Measurements from ENCODE around the gene PTTG2. TPM values are rescaled to one million over a fixed set of nuclear protein-coding genes. Genes with fewer than 3 reads are reported as not detected.
A peak's percentile ranks its signal among the peaks of the same experiment; 100 is the strongest.

Gene PTTG2
- polyA plus RNA-seq, 6 donors from 2014 or later: 0.51 to 1.4 (median 0.84) TPM; not detected in 2

DNA sequence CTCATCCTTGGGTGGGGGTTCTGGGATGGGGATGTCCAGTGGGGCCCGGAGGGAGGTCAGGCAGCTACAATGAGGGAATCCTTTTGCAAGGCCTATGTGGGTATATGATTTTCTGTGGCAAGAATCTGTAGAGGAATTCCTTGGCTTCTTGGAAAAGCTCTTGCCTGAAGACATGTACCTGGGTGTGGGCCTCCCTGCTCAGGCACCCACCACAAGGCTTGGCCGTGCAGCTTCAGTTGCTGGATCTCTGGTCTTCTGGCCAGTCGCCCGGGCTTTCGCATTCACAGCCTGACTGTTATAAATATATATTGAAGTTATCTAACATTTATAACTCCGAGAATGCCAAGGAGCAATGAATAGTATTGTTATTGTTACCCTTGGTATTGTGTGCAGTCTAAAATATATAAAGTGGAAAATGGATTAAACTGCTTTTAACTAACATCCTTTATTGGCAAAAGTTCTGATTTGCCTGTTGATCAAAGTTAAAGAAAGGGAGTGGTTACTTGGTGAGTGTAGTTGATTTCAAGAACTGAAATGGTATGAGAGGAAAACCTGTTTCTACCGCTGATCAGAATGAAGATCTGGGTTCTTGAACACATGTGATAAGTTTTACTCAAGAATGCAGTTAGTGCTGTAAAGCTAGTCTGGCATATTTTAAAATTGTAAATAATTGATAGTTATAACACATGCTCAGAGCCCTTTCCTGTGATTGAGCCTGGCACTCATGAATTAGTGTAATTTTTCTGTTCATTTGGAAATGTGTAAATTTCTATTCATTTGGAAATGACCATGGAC is 36.0 kb downstream of the PTTG2 start:
- ATAC-seq (ENCODE audit: low read depth in 2 of 2): no peak
- DNase-seq: no peak
- peak overlapping the region in 2 of 8 donors; percentile 44 to 62 for H3K4me3 Mint-ChIP-seq
- H3K27ac Mint-ChIP-seq: peak overlapping the region in 5 of 6 donors; percentile 57 to 91 (median 76)
- no peaks in the 10 kb centered on the region for H3K27me3 Mint-ChIP-seq
- peaks cover 46 to 82% (median 71%) of the 10 kb centered on the region in 3 donors for H3K4me1 Mint-ChIP-seq
- H3K9me3 Mint-ChIP-seq: peaks cover 0 to 6% (median 2%) of the 10 kb centered on the region in 7 donors
- H3K36me3 Mint-ChIP-seq: peaks cover 0 to 18% of the 10 kb centered on the region in 2 donors

DNA sequence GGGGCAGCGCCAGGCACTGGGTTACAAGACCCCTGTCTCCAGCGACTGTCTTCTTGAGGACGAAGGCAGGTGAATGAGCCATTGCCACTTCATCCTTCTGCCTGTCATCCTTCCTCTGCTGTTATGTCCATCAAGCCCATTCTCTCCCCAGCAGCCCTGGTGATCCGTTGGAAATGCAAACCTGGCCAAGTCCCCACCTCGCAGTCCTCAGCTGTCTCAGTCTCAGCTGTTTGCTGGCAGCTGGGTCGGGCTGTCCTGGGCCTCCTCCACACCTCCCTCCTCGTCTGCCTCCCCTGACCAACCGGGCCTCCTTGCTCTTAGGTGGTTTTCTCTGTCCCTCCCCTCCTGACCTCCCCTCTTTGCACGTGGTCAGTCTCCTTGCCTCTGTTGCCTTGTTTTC is 38.0 kb downstream of the PTTG2 start:
- ATAC-seq (ENCODE audit: low read depth in 2 of 2) (no peak), DNase-seq (no peak)
- Mint-ChIP-seq H3K27me3 (no peaks in the 10 kb centered on the region), H3K27ac (peak overlapping the region in 3 of 6 donors; percentile 26 to 91 (median 82)), H3K4me3 (peak overlapping the region in 1 of 8 donors; percentile 9), H3K36me3 (peaks cover 0 to 9% of the 10 kb centered on the region in 2 donors), H3K4me1 (peaks cover 50 to 82% (median 65%) of the 10 kb centered on the region in 3 donors), H3K9me3 (no peaks in the 10 kb centered on the region)

DNA sequence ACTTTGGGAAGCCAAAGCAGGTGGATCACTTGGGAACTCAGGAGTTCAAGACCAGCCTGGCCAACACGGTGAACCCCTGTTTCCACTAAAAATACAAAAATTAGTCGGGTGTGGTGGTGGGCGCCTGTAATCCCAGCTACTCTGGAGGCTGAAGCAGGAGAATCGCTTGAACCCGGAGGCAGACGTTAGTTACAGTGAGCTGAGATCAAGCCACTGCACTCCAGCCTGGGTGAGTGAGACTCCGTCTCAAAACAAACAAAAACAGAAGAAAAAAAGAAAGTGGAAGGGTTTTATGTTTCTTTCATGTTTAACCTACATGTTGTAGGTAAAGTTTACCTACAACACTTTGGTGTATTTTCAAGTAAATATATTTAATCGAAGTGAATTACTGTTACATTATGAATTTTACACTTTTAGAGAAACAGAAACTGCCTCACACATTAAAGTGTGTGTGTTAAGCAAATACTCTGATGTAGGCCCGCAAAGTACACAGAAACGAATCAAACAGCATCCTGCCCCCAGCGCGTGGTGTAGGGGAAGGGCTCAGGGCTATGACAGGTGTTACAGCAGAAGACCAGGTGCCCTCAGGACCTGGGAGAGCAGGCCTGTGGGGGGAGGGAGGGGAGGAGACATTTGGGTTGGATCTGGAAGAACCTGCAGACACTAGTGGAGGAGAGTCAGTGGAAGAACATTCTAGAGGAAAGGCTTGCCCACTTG is 39.0 kb downstream of the PTTG2 start:
- Mint-ChIP-seq H3K27me3 (no peaks in the 10 kb centered on the region), H3K9me3 (no peaks in the 10 kb centered on the region), H3K4me1 (peaks cover 55 to 83% (median 68%) of the 10 kb centered on the region in 3 donors), H3K36me3 (peaks cover 0 to 9% of the 10 kb centered on the region in 2 donors), H3K4me3 (peak overlapping the region in 1 of 8 donors; percentile 53), H3K27ac (peak overlapping the region in 2 of 6 donors; percentile 37 to 76)
- no peak for ATAC-seq (ENCODE audit: low read depth in 2 of 2)
- no peak for DNase-seq

DNA sequence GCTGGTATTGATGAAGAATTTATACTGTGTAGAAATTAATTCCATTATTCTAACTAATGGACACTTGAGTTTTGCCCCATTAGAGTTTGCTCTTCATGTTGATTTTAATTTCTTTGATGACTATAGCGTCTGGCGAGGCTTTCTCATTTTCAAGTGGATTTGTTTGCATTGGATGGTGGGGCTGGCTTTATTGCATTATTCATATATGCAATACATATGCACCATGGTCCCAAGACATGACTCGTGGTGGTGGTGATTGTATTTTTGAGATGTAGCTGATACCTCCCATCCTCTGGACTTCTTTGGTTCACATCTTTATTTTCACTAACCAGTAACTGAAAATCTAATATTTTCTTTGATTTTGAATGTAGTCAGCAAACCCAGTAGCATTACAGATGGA is 39.8 kb downstream of the PTTG2 start:
- no peak for DNase-seq
- H3K4me1 Mint-ChIP-seq: peaks cover 55 to 83% (median 68%) of the 10 kb centered on the region in 3 donors
- H3K27ac Mint-ChIP-seq: no peak overlapping the region
- peaks cover 0 to 9% of the 10 kb centered on the region in 2 donors for H3K36me3 Mint-ChIP-seq
- ATAC-seq (ENCODE audit: low read depth in 2 of 2): no peak
- no peaks in the 10 kb centered on the region for H3K27me3 Mint-ChIP-seq
- H3K9me3 Mint-ChIP-seq: no peaks in the 10 kb centered on the region
- no peak overlapping the region for H3K4me3 Mint-ChIP-seq

DNA sequence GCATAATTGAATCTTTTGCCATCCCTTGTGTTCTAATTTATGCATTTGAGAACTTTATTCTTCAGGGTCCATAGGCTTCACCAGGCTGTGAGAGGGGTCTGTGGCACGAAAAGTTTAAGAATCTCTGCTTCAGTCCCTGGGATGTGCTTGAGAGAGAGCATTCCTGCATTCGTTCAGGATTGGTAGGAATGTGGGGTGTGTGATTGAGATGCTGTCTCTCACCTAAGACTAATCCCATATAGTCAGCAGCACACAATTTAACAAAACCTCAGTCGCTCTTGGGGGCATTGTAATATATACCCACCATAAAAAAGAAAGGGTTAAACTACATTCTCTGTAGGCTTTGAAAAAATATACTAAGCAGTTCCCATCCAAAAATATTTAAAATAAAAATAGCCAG is 41.7 kb downstream of the PTTG2 start:
- DNase-seq (no peak), ATAC-seq (ENCODE audit: low read depth in 2 of 2) (no peak)
- H3K4me1 Mint-ChIP-seq: peaks cover 57 to 80% (median 65%) of the 10 kb centered on the region in 3 donors
- H3K9me3 Mint-ChIP-seq: no peaks in the 10 kb centered on the region
- peaks cover 0 to 15% of the 10 kb centered on the region in 2 donors for H3K36me3 Mint-ChIP-seq
- no peak overlapping the region for H3K27ac Mint-ChIP-seq
- no peak overlapping the region for H3K4me3 Mint-ChIP-seq
- H3K27me3 Mint-ChIP-seq: no peaks in the 10 kb centered on the region

DNA sequence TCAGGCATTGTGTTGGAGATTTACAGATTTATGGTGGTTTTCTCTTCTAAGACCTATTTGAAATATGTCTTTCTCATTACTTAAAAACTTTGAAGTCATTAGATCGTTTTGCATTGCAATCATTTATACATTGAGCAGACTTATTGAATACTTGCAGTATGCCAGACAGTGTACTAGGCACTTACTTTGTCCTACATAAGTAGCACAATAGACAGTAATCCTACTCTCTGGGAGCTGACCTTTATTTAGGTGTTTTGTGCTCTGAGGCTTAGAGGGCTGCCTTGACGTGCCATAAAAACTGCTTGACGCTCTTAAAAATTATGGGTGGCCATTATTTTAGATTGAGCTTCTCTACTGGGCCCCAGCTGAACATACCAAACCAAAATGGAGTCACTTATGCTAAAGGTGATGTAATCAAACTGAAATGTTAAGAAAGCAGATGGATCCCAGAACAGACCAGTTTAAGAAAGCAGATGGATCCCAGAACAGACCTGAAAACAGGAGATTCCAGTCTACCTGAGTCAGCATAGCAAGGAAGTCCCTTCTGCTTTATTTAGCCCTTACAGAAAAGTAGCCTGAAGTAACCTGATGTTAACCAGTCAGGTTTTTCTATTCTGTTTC is 42.4 kb downstream of the PTTG2 start:
- no peak overlapping the region for H3K4me3 Mint-ChIP-seq
- ATAC-seq (ENCODE audit: low read depth in 2 of 2): no peak
- peak overlapping the region in 2 of 6 donors; percentile 60 to 71 for H3K27ac Mint-ChIP-seq
- H3K36me3 Mint-ChIP-seq: peaks cover 0 to 16% of the 10 kb centered on the region in 2 donors
- H3K4me1 Mint-ChIP-seq: peaks cover 61 to 81% (median 72%) of the 10 kb centered on the region in 3 donors
- H3K27me3 Mint-ChIP-seq: no peaks in the 10 kb centered on the region
- no peak for DNase-seq
- H3K9me3 Mint-ChIP-seq: no peaks in the 10 kb centered on the region

DNA sequence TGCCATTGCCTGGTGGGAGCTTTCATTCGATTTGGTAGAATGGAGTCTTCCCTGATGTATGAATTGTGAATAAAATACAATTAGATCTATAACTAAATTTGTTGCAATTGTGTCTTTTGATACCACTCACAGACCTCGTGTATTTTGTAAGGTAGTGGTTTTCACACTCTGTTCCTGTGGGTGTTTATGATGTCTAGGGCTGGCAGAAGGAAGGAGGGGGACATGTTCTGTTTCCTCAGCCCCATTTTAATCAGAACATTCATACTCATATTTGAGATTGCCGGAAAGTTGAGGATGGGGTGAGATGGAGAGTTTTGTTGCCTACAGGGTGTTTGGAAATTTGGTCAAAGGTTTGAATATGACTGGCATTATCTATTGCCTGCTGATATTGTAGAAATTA is 42.9 kb downstream of the PTTG2 start:
- no peak overlapping the region for H3K4me3 Mint-ChIP-seq
- peaks cover 62 to 81% (median 70%) of the 10 kb centered on the region in 3 donors for H3K4me1 Mint-ChIP-seq
- H3K9me3 Mint-ChIP-seq: no peaks in the 10 kb centered on the region
- peaks cover 0 to 14% of the 10 kb centered on the region in 2 donors for H3K36me3 Mint-ChIP-seq
- H3K27me3 Mint-ChIP-seq: no peaks in the 10 kb centered on the region
- no peak for ATAC-seq (ENCODE audit: low read depth in 2 of 2)
- H3K27ac Mint-ChIP-seq: peak overlapping the region in 5 of 6 donors; percentile 0 to 91 (median 27)
- DNase-seq: no peak

DNA sequence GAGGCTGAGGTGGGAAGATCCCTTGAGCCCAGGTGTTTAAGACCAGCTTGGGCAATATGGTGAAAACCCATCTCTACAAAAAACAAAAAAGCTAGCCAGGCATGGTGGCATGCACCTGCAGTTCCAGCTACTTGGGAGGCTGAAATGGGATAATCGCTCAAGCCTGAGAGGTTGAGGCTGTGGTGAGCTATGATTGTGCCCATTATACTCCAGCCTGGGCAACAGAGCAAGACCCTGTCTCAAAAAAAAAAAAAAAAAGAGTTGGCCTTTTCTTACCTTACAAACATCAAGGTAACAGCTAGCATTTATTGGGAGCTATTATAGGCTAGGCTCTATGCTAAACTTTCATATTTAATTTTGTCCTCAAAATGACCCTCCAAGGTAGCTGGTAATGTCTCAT is 43.4 kb downstream of the PTTG2 start:
- no peaks in the 10 kb centered on the region for H3K9me3 Mint-ChIP-seq
- H3K27me3 Mint-ChIP-seq: no peaks in the 10 kb centered on the region
- no peak overlapping the region for H3K4me3 Mint-ChIP-seq
- H3K4me1 Mint-ChIP-seq: peaks cover 62 to 81% (median 70%) of the 10 kb centered on the region in 3 donors
- H3K27ac Mint-ChIP-seq: peak overlapping the region in 1 of 6 donors; percentile 61
- ATAC-seq (ENCODE audit: low read depth in 2 of 2) (no peak), DNase-seq (no peak)
- peaks cover 0 to 9% of the 10 kb centered on the region in 2 donors for H3K36me3 Mint-ChIP-seq

DNA sequence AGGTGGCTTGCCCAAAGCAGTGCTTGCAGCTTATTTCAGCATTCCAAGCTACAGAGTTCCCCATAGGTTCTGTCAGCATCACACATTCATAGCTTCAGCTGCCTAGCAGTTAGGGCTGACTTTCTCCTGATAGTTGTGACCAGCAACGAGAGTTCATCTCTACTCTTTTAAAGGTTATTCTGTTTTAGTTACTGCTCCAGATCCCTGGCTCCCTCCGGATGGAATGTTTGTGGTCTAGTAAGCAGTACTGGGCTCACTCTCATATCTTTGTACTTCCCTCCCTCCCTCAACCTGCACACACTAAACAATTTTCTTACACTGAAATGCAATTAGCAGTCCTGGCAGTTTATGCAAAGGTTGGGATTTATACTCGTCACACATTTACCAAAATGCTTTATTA is 43.9 kb downstream of the PTTG2 start:
- H3K36me3 Mint-ChIP-seq: peaks cover 0 to 7% of the 10 kb centered on the region in 2 donors
- ATAC-seq (ENCODE audit: low read depth in 2 of 2) (no peak), DNase-seq (no peak)
- no peaks in the 10 kb centered on the region for H3K27me3 Mint-ChIP-seq
- no peak overlapping the region for H3K27ac Mint-ChIP-seq
- H3K4me1 Mint-ChIP-seq: peaks cover 63 to 81% (median 70%) of the 10 kb centered on the region in 3 donors
- H3K4me3 Mint-ChIP-seq: peak overlapping the region in 2 of 8 donors; percentile 3 to 9
- H3K9me3 Mint-ChIP-seq: no peaks in the 10 kb centered on the region

DNA sequence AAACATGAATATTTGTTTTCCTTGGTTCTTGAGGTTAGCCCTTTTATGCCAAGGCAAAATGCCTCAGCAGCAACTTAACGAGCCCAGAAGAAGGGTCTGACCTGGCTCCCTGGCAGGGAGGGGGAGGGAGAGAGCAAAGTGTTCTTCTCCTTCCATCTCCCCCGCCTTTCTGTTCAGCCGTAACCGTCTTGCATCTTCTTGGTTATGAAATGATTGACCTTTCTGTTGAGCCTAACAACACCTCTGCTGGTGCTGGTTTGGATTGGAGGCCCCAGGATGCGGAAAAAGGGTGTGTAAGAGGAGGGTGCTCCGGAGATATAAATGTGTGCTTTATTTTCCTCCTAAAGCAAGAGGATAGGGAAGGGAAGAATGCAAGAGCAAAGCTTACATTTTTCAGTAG is 44.7 kb downstream of the PTTG2 start:
- H3K4me3 Mint-ChIP-seq: no peak overlapping the region
- no peaks in the 10 kb centered on the region for H3K27me3 Mint-ChIP-seq
- H3K9me3 Mint-ChIP-seq: no peaks in the 10 kb centered on the region
- peaks cover 59 to 80% (median 67%) of the 10 kb centered on the region in 3 donors for H3K4me1 Mint-ChIP-seq
- ATAC-seq (ENCODE audit: low read depth in 2 of 2) (no peak), DNase-seq (no peak)
- peak overlapping the region; percentile 16 to 85 (median 66) for H3K27ac Mint-ChIP-seq
- H3K36me3 Mint-ChIP-seq: peaks cover 0 to 7% of the 10 kb centered on the region in 2 donors

DNA sequence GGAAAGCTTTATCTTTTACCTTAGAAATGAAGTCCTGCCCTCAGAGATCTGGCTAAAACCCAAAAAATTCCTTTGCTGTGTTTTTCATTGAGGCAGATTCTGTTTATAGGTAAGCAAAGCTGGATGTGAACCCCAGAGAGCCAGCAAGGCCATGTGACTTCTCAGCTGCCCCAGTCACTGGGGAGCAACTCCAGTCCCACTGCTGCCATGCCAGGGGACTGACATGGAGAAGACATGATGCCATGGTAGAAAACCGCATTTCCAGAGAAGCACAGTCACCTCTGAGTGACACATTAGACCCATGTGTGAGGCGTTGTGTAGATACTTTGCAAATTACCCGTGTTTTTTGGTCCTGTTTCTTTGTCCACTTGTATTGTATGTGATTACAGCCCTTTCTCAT is 45.4 kb downstream of the PTTG2 start:
- Mint-ChIP-seq H3K4me1 (peaks cover 66 to 84% (median 75%) of the 10 kb centered on the region in 3 donors), H3K27me3 (no peaks in the 10 kb centered on the region), H3K27ac (peak overlapping the region in 3 of 6 donors; percentile 47 to 85 (median 71)), H3K9me3 (no peaks in the 10 kb centered on the region), H3K36me3 (peaks cover 0 to 7% of the 10 kb centered on the region in 2 donors), H3K4me3 (peak overlapping the region in 1 of 8 donors; percentile 49)
- ATAC-seq (ENCODE audit: low read depth in 2 of 2) (no peak), DNase-seq (no peak)

DNA sequence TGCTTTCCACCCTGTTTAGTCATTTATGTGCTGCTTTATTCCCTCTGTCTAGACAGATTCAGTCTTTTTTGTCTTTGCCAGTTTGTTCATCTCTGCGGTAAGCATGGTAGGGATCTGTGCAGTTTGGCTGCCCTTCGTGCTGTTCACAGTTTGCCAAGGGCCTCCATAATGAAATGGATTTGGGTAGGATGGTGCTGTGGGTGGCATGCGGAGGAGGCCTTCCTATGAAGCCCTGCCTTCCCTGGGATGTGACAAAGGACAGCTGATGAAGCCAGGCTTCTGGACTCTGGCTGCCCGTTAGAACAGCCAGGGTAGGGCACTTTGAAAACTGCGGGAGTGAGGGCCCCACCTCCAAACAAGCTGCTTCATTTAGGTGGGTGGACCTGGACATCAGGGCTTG is 47.4 kb downstream of the PTTG2 start:
- ATAC-seq (ENCODE audit: low read depth in 2 of 2): no peak
- H3K27me3 Mint-ChIP-seq: no peaks in the 10 kb centered on the region
- peak overlapping the region in 4 of 6 donors; percentile 34 to 90 (median 46) for H3K27ac Mint-ChIP-seq
- DNase-seq: no peak
- H3K4me3 Mint-ChIP-seq: no peak overlapping the region
- peaks cover 66 to 79% (median 66%) of the 10 kb centered on the region in 3 donors for H3K4me1 Mint-ChIP-seq
- no peaks in the 10 kb centered on the region for H3K9me3 Mint-ChIP-seq
- H3K36me3 Mint-ChIP-seq: peaks cover 0 to 7% of the 10 kb centered on the region in 2 donors

DNA sequence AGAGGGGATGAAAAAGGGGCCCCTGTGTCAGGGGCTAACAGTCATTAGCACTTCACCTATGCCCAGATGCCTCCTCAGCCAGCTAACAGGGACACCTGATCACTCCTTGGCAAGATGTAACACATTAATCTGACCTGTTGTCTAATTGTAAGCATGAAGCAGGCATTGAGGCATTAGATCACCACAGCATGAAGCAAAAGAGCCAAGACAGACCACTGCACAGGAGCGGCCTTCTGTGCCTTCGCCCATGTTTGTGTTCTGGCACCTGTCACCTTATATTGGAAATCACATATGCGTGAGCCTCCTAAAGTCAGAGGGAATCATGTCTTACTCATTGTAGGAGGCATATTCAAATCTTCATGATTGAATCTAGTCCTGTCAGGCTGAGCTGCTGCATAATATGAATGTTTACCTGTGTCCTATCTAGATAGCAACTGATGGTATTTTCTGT is 48.4 kb downstream of the PTTG2 start:
- H3K27ac Mint-ChIP-seq: peak overlapping the region in 3 of 6 donors; percentile 3 to 22 (median 13)
- H3K4me3 Mint-ChIP-seq: no peak overlapping the region
- peaks cover 0 to 7% of the 10 kb centered on the region in 2 donors for H3K36me3 Mint-ChIP-seq
- no peaks in the 10 kb centered on the region for H3K27me3 Mint-ChIP-seq
- DNase-seq (no peak), ATAC-seq (ENCODE audit: low read depth in 2 of 2) (no peak)
- peaks cover 56 to 71% (median 58%) of the 10 kb centered on the region in 3 donors for H3K4me1 Mint-ChIP-seq
- H3K9me3 Mint-ChIP-seq: no peaks in the 10 kb centered on the region

Data from naive B cell (primary cell).